PC-3 (cell line): ENCODE measurements around the gene DMD.

ENCODE experiments used
- EZH2 ChIP-seq: fragments of 300-600 bp; sonication (generic); IDR thresholded peaks from one replicate; pipeline ENCODE4 v1.6.1; 2017; ENCODE audit warnings: antibody characterized with exemption, mild to moderate bottlenecking, low read length; ENCODE audit not compliant: unreplicated experiment
- EZH2phosphoT487 ChIP-seq: fragments of 300-600 bp; sonication (generic); IDR thresholded peaks from 2 replicates; pipeline ENCODE4 v1.6.1; 2018; ENCODE audit warnings: mild to moderate bottlenecking, antibody characterized with exemption, low read length, borderline replicate concordance
- TF ChIP-seq, protein P1 (sequence below): fragments of 300-600 bp; sonication (generic); conservative IDR thresholded peaks from 2 replicates; pipeline ENCODE4 v1.5.1; 2017; ENCODE audit warnings: antibody characterized with exemption, low read depth, mild to moderate bottlenecking, low read length

DNA sequence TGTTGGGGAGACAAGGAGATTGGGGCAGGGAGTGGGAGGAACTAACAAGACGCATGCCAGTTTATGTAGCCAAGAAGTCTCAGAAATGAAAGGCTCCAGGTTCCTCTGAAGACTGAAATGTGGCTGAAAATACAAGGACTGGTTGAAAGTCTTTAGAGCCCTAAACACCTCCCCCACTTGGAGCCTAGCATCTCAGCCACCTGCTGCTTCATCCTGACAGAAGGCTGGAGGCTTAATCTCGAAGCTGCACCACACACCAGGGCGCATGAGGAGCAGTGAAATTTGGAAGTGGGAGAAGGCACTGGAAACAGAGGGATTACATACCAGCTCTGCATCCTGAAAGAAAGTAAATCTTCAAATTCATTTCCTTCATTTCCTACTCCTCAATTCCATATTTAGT, 1978.8 kb downstream of the DMD start:
- TF ChIP-seq EZH2phosphoT487 (no peak), EZH2 (no peak)
- TF ChIP-seq, protein P1, sequence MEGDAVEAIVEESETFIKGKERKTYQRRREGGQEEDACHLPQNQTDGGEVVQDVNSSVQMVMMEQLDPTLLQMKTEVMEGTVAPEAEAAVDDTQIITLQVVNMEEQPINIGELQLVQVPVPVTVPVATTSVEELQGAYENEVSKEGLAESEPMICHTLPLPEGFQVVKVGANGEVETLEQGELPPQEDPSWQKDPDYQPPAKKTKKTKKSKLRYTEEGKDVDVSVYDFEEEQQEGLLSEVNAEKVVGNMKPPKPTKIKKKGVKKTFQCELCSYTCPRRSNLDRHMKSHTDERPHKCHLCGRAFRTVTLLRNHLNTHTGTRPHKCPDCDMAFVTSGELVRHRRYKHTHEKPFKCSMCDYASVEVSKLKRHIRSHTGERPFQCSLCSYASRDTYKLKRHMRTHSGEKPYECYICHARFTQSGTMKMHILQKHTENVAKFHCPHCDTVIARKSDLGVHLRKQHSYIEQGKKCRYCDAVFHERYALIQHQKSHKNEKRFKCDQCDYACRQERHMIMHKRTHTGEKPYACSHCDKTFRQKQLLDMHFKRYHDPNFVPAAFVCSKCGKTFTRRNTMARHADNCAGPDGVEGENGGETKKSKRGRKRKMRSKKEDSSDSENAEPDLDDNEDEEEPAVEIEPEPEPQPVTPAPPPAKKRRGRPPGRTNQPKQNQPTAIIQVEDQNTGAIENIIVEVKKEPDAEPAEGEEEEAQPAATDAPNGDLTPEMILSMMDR: no peak
